KG1 (cell line): Measurements from ENCODE around the gene ZNF320.
"Not testable (repeated sequence)": the region's sequence is repeated elsewhere in the genome, so short reads cannot be mapped to it uniquely, and the experiment has no call there.

ENCODE experiments used
- DNase-seq: peaks from one replicate; lab custom pipeline; 2025; lab: John Stamatoyannopoulos, UW

The ZNF320 gene

GRCh38 chr19:52897138-52897935 lies at the start of gene ZNF320:
ZNF320 (minus strand) TSS chr19:52897635; CDS start chr19:52890255, 7,380 bp downstream.
- peak; percentile 91 for DNase-seq

- no peak for DNase-seq
Observed at GRCh38 chr19:52946322-52947310, 49.2 kb upstream of the ZNF320 start.

- DNase-seq = no peak
Observed at GRCh38 chr19:52945652-52946321, 48.4 kb upstream of the ZNF320 start.

GRCh38 chr19:52944703-52945493 lies 47.5 kb upstream of the ZNF320 start:
- not testable (repeated sequence) for DNase-seq

- DNase-seq = no peak
Observed at GRCh38 chr19:52943884-52944643, 46.6 kb upstream of the ZNF320 start.

- no peak for DNase-seq
Observed at GRCh38 chr19:52943134-52943883, 45.9 kb upstream of the ZNF320 start.

- peak; percentile 84 for DNase-seq
Observed at GRCh38 chr19:52942386-52943133, 45.1 kb upstream of the ZNF320 start.

- no peak for DNase-seq
Observed at GRCh38 chr19:52941941-52942385, 44.5 kb upstream of the ZNF320 start.

GRCh38 chr19:52941523-52941922 lies 44.1 kb upstream of the ZNF320 start:
- DNase-seq = not testable (repeated sequence)

GRCh38 chr19:52940905-52941304 lies 43.5 kb upstream of the ZNF320 start:
- not testable (repeated sequence) for DNase-seq

GRCh38 chr19:52938761-52939160 lies 41.3 kb upstream of the ZNF320 start:
- DNase-seq = no peak

- DNase-seq = no peak
Observed at GRCh38 chr19:52936954-52937325, 39.5 kb upstream of the ZNF320 start.

- DNase-seq = peak; percentile 41
Observed at GRCh38 chr19:52936151-52936953, 38.9 kb upstream of the ZNF320 start.

GRCh38 chr19:52935434-52935833 lies 38.0 kb upstream of the ZNF320 start:
- DNase-seq = no peak

GRCh38 chr19:52924641-52925040 lies 27.2 kb upstream of the ZNF320 start:
- DNase-seq = not testable (repeated sequence)

- DNase-seq = no peak
Observed at GRCh38 chr19:52923778-52924593, 26.6 kb upstream of the ZNF320 start.
